GM21576 (cell line): Measurements from ENCODE around the gene NUP62.

Source experiments
- ATAC-seq: cut with Tn5 transposase; IDR thresholded peaks from one replicate; pipeline ENCODE4 v1.9.1; 2021; ENCODE audit warnings: mild to moderate bottlenecking, moderate library complexity; ENCODE audit not compliant: unreplicated experiment

Gene NUP62

DNA sequence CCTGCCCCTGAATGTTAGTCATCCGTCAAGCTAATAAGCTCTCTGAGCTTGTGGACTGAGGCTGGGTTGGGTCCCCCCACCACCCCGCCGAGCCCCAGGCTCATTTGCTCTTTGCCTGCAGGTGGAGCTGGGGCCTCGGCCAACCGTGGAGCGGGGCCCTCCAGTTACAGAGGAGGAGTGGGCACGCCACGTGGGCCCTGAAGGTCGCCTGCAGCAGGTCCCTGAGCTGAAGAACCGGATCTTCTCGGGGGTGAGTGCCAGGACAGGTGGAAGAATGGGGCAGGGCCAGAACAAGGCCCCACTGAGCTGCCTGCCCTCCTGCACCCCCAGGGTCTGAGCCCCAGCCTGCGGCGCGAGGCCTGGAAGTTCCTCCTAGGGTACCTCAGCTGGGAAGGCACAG is 46.7 kb downstream of the NUP62 start:
- ATAC-seq = no peak

DNA sequence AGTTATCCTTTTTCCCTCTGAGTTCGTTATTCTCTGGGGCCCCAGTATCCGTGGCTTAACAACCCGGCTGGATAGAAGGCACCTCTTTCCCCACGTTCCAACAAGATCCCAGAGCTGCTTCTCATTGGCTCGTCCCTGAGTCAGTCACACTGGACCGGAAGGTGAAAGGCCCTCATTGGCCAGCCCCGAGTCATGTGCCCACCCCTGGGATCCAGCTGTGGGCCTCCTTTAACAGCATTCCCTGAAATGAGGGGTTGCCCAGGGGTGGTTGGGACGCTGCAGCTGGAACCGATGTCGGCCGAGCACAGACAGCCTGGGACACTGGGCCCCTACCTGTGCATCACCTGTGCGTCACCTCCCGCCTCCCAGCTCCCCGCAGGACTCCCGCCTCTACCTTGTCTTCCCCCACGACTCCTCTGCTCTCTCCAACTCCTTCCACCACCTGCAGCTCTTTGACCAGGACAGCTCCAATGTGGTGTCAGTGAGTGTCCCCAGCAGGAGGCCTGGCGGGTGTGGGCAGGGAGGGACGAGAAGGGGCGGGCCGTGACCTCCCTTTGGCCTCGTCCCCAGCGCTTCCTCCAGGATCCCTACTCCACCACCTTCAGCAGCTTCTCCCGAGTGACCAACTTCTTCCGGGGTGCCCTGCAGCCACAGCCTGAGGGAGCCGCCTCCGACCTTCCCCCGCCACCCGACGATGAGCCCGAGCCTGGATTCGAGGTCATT is 47.5 kb downstream of the NUP62 start:
- no peak for ATAC-seq

DNA sequence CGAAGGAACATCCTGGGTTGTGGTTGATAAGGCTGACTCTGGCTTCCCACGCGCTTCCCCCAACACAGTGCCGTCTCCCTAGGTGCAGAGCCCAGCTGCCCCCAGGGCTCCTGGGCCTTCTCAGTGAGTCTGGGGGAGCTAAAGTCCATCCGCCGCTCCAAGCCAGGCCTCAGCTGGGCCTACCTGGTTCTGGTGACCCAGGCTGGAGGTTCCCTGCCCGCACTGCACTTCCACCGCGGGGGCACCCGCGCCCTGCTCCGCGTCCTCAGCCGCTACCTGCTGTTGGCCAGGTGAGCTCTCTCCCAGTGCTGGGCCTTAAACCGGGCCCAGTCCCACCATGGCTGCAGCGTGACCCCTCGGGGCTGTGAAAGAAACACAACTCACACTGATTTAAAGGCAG is 48.1 kb downstream of the NUP62 start:
- no peak for ATAC-seq

DNA sequence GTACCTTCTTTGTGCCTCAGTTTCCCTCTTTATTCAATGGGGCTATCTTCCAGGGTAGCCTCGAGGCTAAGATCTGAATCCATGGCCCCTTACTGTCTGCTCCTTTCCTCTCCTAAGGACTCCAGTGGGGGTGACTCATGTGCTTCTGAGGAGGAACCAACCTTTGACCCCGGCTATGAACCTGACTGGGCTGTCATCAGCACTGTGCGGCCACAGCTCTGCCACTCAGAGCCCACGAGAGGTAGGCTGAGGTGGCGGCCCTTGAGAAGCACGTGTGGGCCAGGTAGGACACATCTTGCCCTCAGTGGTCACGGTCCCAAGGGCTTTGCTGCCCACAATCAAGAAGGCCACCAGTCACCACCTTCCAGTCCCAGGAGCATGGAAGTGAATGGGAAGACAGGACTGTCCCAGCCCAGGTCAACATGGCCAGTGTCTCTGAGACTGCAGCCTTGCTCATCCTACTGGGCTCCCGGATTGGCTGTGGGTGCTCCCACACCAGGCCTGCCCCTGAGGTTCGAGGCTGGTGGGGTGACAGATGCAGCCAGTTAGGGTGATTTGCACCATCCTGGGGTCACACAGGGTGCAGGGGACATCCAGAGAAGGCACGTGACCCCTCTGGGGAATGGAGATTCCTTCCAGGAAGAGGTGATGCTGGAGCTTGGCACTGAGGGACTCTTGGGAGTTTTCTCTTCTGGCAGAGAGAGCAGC is 49.0 kb downstream of the NUP62 start:
- no peak for ATAC-seq

DNA sequence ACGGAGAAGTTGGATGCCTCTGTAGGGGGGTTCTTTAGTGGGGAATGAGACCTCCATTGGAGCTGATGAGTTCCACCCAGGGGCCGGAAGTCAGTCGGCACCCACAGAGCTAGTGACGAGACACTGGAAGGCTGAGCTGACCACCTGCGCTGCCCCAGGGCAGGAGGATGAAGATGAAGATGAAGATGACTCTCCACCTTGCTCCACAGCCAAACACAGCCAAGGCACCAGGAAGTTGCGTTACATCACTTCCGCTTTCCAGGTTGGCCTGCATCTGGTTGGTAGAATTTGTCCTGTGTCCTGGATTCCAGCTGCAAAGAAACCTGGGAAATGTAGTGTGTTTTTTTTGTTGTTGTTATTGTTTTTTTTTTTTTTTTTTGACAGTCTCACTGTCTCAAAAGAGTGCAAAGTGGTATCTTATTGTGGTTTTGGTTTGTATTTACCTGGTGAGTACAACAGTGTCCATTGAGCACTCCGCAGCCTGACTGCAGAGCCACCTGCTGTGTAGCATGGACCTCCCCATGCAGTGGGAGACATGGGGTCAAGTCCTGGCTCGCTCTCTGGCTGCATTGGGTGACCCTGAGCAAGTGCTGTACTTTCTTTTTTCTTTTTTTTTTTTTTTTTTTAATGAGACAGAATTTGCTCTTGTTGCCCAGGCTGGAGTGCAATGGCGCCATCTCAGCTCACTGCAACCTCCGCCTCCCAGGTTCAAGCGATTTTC is 49.9 kb downstream of the NUP62 start:
- ATAC-seq = no peak

DNA sequence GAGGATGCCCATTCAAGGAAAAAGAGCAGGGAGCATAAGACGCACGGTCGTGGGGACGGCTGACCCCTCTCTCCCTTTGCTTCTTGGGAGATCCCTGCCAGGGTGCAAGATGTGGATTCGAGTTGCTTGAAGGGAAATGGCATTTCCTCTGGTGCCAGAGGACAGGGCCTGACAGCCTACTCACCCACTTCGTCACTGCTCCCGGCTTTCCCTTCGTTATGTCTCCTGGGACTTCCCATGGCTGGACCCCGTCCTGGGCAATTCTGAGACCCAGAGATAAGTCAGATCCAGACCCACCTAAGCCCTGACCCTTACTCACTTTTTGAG is 50.6 kb downstream of the NUP62 start:
- ATAC-seq = no peak

DNA sequence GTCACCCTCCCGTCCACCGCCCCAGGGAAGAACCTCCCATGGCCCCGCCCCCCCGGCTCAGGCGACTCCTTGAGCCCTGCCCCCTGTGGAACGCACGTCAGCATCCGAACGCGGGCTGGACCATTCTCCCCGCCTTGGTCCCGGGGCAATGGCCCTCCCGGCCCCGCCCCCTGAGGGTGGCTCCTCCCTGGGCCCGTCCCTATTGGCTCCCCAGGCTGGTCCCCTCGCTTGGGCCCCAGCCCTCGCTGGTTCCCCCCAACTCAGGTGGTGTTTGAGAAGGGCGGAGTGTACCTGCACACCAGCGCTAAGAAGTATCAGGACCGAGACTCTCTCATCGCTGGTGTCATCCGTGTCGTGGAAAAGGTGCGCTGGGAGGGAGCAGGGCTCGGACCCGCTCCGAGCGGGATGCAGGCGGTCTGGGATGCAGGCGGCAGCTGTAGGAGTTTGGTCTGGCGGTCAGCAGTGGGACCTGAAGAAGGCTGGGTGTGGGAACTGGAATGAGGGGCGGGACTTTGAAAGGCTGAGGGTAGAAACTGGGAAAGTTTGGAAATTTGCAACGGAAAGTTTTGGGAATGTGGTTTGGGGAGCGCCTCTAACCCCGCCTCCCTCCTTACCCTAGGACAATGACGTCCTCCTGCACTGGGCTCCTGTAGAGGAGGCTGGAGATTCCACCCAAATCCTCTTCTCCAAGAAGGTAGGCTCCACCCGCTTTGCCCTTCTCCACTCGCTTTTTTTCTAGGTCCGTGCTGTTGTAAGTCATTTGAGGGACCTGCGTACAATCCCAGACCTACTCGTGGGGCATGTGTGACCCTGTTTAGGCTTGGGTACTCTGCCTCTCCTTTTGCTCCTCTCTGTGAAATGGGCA is 51.2 kb downstream of the NUP62 start:
- peak; percentile 45 for ATAC-seq

DNA sequence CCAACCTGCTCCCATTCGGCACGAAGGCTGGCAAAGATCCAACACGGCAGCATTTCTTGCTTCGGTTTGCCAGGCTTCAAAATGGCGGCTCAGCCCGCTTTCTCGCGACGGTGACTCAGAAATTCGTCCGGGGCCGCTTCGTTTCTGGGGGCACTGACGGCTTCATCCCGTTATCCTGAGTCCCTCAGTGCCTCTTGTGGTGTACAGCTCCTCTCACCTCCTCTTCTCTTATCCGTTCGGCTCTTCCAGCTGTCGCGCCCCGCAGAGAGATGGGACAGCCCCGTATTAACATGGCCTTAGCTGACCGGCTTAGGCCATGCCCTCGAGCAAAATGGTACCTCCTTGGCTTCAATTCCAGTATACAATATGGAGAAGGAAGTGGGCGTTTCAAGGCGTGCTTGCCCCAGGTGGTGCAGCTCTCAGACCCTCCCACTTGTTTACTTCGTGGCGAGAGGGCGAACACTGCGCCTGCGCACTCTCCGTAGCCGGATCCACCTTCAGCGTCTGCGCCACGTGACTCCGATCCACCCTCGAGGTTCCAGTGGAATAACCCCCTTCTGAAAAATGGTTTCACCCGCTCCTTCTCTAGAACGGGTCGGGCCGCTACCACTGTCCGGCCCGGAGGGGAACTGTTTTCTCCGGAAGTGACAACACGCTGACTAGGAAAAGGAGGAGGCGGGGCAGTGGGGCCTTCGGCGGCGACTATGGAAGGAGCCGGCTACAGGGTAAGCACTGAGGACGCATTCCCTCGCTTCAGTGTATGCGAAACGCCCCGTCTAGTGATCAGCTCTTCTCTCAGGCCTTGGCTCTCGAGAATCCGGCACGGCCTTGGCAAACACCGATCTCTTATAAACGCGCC is 52.1 kb downstream of the NUP62 start, which contains the start of the genes AKT1S1 and TBC1D17:
TSS of gene AKT1S1 (minus strand) at position 336 of the 859 bp plus-strand sequence. CDS start 4,060 bp downstream, outside the sequence.
TSS of gene TBC1D17 (plus strand) at position 683 of the 859 bp plus-strand sequence. CDS start at position 705, 22 bp downstream.
- ATAC-seq = peak; percentile 61

DNA sequence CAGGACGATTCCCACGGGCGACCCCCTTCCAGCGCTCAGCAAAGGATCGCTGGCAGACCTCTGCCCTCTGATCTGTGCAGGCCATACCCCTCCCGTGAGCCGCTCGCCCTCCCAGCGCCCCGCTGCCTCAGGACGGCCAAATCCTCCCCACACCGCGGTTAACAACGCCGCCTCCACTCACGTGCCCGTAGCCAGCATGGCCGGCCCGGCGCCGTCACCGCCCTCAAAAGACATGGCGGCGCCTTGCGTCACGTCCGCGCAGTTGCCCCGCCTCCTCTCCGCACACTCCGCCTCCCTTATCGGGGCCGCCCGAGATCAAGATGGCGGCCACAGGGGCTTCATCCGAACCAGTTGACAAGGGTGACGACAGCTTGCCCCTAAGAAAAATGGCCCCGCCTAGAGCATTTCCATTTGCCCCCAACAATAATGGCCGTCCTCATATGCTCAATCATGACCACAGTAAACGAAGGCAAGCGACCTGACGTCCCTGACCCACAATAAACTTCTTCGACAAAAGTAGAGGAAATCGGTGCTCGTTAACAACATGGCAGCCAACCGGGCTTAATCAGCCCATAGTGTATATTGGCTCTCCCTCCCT is 52.8 kb downstream of the NUP62 start:
- peak; percentile 38 for ATAC-seq

DNA sequence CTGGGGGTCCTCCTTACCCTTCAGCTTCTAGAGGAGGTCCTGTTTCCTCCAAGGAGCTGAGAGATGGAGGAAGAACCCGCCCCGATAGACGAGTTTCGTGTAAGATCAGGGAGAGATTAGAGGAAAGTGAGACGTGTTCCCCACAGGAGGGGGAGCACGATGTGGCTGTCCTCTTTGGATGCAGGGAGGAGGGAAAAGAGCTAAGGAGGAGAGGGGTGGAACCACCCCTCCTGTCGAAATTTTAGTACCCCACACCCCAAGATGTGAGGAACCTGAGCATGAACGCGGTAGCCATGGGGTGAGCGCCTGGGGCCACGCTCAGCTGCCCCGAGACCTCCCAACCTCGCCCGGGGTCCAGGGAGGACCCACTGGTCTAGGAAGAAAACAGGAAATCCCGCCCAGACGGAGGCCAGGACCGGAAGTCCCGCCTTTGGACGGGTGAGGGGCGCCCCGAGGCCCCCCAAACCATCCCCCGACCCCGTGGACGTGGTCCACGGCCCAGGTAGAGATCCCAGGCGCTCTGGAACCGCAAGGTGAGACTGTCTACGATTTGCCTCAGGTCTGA is 53.4 kb downstream of the NUP62 start:
- ATAC-seq = no peak

DNA sequence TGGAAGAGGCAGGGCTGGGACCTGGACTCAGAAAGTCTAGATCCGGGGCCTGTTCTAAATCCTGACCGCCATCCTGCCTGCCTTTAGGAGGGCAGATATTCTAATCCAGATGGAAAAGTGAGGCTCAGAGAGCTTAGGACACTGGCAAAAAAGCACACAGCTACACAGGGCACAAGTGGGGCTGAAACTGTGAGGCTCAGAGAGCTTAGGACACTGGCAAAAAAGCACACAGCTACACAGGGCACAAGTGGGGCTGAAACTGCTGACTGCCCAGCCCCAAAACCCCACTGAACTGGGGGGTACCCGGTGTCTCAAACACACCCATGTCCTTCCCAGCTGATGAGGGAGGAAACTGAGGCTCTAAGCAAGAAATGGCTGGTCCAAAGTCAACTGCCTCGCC is 54.1 kb downstream of the NUP62 start:
- ATAC-seq = no peak

DNA sequence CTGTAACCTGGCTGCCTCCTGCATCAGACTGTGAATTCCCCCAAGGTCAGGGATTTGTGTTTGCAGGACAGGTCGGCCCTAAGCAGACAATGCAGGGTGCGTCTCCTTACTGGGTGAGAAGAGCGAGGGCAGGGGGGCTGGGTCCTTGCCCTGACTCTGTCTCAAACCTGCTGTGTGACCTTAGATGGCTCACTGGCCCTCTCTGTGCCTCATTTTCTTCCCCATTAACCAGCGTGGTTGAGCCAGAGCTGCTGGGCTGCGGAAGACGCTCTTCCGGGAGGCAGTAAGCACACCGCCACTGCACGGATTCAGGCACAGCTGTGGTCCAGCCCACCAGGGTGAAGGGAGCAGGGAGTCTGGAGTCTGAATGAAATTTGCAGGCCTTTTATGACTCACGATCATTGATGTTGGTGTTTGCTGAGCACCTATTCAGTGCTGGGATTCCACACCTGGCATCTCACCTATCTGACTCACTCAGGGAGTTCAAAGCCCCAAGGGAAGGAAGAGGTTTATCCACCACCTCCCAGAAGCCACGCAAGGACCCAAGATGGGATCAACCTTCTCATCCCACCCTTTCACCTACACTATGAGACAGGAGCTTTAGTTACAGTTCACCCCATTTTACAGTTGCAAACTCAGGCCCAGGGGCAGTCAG is 54.7 kb downstream of the NUP62 start:
- ATAC-seq = no peak

DNA sequence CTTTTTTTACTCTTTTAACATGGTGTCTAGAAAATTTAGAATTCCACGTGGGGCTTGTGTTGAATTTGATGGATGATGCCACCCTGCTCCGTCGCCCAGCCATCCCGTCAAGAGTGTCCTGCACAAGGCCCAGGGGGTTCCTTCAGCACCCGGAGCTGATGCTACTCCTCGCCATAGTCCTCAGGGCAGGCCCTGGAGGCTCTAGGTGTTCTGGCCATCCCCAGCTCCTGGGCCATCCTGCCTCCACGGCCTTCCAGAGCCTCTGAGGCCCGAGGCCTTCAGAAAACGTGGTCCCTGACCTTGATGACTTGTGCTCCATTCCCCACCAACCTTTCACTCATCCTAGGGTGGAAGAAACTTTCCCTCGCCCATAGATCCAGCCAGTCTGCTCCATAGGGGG is 55.5 kb downstream of the NUP62 start:
- ATAC-seq = no peak

DNA sequence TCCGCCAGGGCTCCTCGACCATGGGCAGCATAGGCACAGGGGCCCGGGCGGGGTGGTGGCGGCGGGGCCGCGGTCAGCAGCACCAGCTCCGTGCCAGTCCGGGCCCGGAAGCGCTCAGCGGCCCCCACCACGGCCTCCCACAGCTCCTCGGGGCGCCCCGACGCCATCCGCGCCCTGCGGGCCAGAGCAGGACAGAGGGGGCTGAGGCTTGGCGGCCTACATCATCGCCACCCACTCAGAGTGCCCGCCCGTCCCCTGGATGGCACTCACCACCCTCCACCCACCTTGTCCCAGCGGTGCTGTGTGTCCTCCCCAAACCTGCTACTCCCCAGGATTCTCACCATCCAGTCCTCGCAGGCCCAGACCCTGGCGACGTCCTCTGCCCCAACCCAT is 56.2 kb downstream of the NUP62 start:
- no peak for ATAC-seq

DNA sequence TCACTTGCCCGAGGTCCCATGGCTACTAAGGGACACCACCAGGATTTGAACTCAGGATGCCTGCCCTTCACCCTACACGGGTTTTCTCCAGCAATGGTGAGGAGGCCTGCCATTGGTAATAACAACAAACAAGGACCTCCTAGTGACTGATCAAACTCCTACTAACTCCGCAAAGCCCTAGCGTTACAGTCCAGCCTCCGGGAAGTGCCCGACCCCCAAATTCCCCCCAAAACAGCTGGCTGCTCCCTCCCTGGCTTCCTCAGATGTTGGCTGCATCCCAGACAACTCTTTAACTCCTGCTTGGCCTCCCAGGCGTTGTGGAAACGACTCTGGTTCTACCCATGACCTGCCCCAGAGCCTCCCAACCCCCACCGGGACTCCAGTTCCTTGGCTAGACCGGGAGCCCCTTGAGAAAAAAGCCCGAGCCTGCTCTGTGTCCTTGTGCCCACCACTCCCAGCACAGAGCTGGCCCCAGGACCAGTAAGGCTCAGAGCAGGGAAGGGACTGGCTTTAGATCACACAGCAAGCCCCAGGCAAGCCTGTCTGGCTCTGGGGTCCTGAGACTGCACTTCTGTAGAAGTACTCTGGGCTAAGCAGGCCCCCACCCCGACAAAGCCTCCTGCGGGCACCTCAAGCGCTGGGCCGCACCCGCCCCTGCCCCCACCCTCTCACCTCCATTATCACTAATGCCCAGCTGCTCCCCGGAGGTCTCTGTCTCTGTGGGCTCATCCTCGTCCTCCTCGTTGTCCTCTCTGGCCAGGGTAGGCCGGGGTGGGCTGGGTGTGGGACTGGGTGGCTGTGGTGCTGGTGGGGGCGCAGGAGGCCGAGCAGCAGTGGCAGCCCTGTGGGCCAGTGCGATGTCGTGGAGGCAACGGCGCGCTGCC is 56.8 kb downstream of the NUP62 start:
- no peak for ATAC-seq

DNA sequence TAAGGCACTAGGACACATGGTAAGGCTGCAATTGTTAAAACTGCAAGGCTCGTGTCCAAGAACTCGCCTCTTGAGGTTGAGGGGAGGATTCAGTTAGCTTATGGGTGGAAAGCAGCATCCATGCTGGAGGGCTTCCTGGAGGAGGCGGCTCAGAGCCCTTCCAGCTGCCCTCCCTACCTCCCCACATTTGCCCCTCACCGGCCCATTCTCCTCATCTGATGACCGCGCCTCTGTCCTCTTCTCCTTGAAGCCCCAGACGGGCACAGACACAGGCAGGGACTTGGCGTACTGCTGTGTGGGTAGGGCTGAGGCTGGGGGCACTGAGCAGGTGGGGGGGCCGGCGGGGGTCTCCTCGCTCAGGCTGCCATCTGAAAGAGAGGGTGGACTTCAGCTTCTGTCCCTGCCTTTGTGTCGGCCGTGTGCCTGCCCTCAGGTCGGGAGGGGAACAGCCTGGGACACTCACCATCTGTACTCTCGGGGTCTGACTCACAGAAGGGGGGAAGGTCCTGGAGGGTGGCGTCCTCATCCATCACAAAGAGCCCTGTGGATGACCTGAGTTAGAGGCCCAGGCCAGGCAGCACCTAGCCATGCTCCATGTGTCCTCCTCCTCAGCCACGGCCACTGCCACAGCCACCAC is 57.8 kb downstream of the NUP62 start:
- ATAC-seq = no peak

DNA sequence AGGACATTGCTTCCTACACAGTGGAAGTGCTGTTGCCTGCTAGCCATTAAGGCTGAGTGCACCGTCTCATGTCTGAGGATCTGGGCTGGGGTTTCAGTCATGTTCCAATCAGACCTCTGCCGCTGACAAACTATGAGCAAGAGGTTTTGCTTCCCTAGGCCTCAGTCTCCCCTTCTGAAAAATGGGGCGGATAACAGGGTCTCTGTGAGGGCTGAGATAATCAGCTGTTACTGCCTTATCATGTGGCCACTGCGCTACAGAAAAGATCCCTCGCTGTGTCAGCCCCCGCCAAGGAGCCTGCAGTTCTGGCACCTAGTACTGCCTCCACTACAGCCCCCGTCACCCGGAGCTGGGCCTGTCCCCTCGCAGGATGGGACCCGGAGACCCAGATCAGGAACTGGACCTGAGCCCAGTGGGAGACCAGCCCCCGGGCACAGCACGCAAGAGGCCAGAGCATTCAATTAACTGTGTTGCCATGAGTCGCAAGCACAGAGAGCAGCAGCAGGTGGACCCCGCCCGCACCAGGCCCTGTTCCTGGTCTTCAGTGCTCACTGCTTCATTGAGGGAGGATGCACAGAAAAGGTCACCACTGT is 58.9 kb downstream of the NUP62 start:
- no peak for ATAC-seq
